Osteocyte (in vitro differentiated cells): ENCODE data around the gene SSR3. TPM values are rescaled to one million over a fixed set of nuclear protein-coding genes. Genes with fewer than 3 reads are reported as not detected.
"Not testable (repeated sequence)": the region's sequence is repeated elsewhere in the genome, so short reads cannot be mapped to it uniquely, and the experiment has no call there.

Experiments used
- DNase-seq: peaks from one replicate; pipeline ENCODE4 v3.0.0; 2021; ENCODE audit warnings: mixed read lengths; ENCODE audit not compliant: unreplicated experiment; ENCODE audit errors: extremely low spot score
- H3K27ac Mint-ChIP-seq: one replicate; pipeline ENCODE4 v1.8.0; 2021; ENCODE audit warnings: mild to moderate bottlenecking, mixed read lengths; ENCODE audit not compliant: unreplicated experiment
- H3K27me3 Mint-ChIP-seq: one replicate; pipeline ENCODE4 v1.8.0; 2021; ENCODE audit warnings: mixed read lengths; ENCODE audit not compliant: unreplicated experiment
- H3K36me3 Mint-ChIP-seq: one replicate; pipeline ENCODE4 v1.8.0; 2021; ENCODE audit warnings: mixed read lengths; ENCODE audit not compliant: unreplicated experiment
- H3K4me1 Mint-ChIP-seq: one replicate; pipeline ENCODE4 v1.8.0; 2021; ENCODE audit warnings: mixed read lengths; ENCODE audit not compliant: unreplicated experiment
- H3K4me3 Mint-ChIP-seq: one replicate; pipeline ENCODE4 v1.8.0; 2021; ENCODE audit warnings: mild to moderate bottlenecking, moderate library complexity, mixed read lengths; ENCODE audit not compliant: unreplicated experiment
- H3K9me3 Mint-ChIP-seq: one replicate; pipeline ENCODE4 v1.8.0; 2021; ENCODE audit warnings: mixed read lengths; ENCODE audit not compliant: unreplicated experiment
- total RNA-seq: library from RNA; stranded (reverse); gene quantifications from 2 replicates; pipeline ENCODE4 v1.2.1, GENCODE V29; 2021
- TF ChIP-seq, protein P1 (sequence below): fragments of 200-600 bp; sonication (generic); IDR thresholded peaks from 2 replicates; pipeline ENCODE4 v1.5.0; 2021; ENCODE audit warnings: antibody characterized with exemption, mild to moderate bottlenecking, moderate library complexity

The SSR3 gene
- total RNA-seq, 1 donor from 2014 or later = 208 TPM

DNA sequence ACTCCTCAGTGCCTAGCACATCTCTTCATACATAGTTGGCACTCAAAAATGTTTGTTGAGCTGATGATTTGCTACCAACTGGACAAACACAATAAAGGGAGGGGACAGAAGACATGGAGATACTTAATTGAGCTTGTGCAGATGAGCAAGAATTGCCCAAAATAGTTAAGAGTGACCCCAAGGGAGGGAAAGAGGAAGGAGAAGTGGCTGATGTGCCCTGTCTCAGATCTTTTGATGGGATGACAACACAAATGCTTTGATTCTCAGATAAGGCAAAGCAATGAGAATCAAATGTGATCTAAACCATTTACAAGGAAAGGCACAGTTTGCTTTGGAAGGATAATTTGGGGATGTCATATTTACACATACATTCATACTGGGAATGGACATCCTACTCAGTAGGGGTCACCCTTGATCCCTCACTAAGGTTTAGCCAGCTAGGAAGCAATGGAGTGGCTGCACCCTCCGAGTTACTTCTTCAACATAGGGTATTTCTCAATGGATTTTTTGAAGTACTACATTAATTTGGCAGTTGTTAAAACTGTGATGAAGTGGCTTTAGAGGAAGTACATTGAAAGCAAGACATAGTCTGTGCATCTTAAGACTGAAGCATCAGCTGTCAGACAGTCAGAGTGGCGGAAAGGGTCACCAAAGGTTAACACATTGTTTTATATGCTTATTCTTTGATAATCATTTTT, 21.9 kb upstream of the SSR3 start:
- TF ChIP-seq, protein P1, sequence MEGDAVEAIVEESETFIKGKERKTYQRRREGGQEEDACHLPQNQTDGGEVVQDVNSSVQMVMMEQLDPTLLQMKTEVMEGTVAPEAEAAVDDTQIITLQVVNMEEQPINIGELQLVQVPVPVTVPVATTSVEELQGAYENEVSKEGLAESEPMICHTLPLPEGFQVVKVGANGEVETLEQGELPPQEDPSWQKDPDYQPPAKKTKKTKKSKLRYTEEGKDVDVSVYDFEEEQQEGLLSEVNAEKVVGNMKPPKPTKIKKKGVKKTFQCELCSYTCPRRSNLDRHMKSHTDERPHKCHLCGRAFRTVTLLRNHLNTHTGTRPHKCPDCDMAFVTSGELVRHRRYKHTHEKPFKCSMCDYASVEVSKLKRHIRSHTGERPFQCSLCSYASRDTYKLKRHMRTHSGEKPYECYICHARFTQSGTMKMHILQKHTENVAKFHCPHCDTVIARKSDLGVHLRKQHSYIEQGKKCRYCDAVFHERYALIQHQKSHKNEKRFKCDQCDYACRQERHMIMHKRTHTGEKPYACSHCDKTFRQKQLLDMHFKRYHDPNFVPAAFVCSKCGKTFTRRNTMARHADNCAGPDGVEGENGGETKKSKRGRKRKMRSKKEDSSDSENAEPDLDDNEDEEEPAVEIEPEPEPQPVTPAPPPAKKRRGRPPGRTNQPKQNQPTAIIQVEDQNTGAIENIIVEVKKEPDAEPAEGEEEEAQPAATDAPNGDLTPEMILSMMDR = no peak
- Mint-ChIP-seq H3K27me3 (no peaks in the 10 kb centered on the region), H3K4me3 (no peak overlapping the region), H3K9me3 (no peaks in the 10 kb centered on the region), H3K4me1 (peaks cover 7% of the 10 kb centered on the region), H3K27ac (no peak overlapping the region), H3K36me3 (no peaks in the 10 kb centered on the region)
- no peak for DNase-seq

DNA sequence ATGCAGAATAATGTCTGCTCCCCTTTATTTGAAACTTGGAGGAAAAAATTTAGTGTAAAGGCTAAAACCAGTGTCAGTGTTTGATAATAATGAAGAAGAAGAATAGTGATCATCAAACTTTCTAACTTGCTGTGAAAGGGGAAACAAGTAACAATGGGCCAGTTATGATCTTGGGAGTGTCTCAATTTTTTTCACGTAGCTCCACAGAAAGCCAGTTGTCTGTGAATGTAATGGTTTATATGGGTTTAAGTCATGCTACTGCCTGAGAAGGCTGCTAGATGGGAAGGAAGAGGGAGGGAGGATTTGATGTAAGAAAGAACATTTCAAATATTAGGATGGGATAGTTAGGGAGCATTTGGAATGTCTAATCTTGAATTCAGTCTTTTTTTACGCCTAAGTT, 21.1 kb upstream of the SSR3 start:
- TF ChIP-seq, protein P1 = no peak
- Mint-ChIP-seq H3K27ac (no peak overlapping the region), H3K4me3 (no peak overlapping the region), H3K27me3 (no peaks in the 10 kb centered on the region), H3K4me1 (peaks cover 7% of the 10 kb centered on the region), H3K36me3 (no peaks in the 10 kb centered on the region), H3K9me3 (no peaks in the 10 kb centered on the region)
- DNase-seq = no peak

DNA sequence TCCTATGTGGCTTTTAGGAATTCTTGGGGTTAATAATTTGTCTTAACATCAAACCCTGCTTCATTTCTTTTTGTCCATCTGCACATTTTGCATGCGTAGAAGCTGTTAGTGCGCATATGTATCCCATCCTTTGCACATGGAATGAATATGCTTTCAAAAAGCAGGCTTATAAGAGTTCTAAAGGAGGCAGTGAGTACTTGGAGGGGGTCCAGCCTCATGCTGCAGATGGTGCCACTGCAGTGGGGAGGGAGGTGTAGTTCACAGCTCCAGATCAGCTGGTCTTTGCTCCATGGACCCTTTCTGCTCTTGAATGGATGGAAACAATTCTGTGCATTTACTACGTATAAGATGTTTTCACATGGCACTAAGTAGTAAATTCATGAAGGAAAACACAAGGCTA, 20.7 kb upstream of the SSR3 start:
- H3K4me1 Mint-ChIP-seq = peaks cover 7% of the 10 kb centered on the region
- no peak for DNase-seq
- no peaks in the 10 kb centered on the region for H3K9me3 Mint-ChIP-seq
- no peaks in the 10 kb centered on the region for H3K27me3 Mint-ChIP-seq
- TF ChIP-seq, protein P1 = no peak
- H3K36me3 Mint-ChIP-seq = no peaks in the 10 kb centered on the region
- no peak overlapping the region for H3K27ac Mint-ChIP-seq
- no peak overlapping the region for H3K4me3 Mint-ChIP-seq

DNA sequence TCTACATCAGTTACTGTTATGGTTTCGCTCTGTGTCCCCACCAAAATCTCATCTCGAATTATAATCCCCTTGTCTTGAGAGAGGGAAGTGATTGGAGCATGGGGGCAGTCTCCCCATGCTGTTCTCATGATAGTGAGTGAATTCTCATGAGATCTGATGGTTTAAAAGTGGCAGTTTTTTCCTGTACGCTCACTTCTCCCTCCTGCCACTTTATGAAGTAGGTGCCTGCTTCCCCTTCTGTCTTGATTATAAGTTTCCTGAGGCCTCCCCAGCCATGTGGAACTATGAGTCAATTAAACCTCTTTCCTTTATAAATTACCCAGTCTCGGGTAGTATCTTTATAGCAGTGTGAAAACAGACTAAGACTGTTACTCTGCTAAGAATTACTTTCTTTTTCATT, 15.0 kb upstream of the SSR3 start:
- not testable (repeated sequence) for DNase-seq, H3K36me3 Mint-ChIP-seq, H3K27ac Mint-ChIP-seq, H3K27me3 Mint-ChIP-seq, H3K9me3 Mint-ChIP-seq, H3K4me1 Mint-ChIP-seq, H3K4me3 Mint-ChIP-seq

DNA sequence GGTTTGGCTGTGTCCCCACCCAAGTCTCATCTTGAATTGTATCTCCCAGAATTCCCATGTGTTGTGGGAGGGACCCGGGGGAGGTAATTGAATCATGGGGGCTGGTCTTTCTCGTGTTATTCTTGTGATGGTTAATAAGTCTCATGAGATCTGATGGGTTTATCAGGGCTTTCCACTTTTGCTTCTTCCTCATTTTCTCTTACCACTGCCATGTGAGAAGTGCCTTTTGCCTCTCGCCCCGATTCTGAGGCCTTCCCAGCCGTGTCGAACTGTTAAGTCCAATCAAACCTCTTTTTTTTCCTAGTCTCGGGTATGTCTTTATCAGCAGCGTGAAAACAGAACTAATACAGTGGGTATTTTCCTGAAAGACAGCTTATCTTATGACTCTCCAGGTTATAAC, 14.1 kb upstream of the SSR3 start:
- H3K36me3 Mint-ChIP-seq, H3K4me3 Mint-ChIP-seq, DNase-seq, H3K4me1 Mint-ChIP-seq, H3K9me3 Mint-ChIP-seq, H3K27ac Mint-ChIP-seq, H3K27me3 Mint-ChIP-seq: not testable (repeated sequence)

DNA sequence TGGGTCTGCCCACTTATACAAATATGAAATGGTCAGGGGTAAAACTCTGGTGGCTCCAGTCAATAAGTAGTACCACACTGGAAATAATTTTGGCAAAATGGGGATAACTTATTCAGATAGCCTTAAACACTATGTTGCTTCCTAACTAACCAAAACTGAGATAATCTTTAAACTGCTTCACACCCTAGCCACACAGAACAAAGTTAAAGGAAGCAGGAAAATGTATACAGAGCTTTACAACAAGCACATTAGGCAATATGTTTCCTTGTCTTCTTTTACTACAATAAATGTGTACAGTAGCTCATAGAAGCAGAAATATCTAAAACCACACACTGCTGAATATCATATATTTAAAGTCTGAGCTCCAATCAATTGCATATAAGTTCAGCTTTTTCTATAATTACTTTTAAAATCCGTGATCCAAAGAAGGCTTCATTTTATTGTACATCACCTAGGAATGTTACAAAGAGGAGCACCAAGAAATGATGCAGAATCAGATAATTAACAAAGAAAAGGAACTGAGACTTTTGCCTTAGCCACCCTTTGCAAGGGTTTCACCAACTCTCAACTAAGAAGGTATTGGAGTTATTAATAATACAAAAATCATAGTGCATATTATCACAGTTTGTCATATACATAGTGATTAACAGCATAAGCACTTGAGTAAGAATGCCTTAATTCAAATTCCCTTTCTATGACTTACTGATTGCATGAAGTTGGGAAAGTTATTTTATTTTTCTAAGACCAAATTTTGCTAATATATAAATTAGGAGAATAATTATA, 9.2 kb upstream of the SSR3 start:
- H3K36me3 Mint-ChIP-seq = no peaks in the 10 kb centered on the region
- H3K27ac Mint-ChIP-seq = no peak overlapping the region
- no peaks in the 10 kb centered on the region for H3K9me3 Mint-ChIP-seq
- no peaks in the 10 kb centered on the region for H3K4me1 Mint-ChIP-seq
- H3K27me3 Mint-ChIP-seq = no peaks in the 10 kb centered on the region
- no peak for DNase-seq
- TF ChIP-seq, protein P1 = no peak
- H3K4me3 Mint-ChIP-seq = no peak overlapping the region

DNA sequence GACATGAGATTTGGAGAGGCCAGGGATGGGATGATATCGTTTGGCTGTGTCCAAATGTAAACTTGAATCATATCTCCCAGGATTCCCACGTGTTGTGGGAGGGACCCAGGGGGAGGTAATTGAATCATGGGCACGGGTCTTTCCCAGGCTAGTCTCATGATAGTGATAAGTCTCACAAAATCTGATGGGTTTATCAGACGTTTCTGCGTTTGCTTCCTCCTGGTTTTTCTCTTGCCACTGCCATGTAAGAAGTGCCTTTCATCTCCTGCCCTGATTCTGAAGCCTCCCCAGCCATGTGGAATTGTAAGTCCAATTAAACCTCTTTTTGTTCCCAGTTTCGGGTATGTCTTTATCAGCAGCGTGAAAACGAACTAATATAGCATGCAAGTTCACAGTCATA, 7.6 kb upstream of the SSR3 start:
- H3K9me3 Mint-ChIP-seq, H3K27ac Mint-ChIP-seq, H3K36me3 Mint-ChIP-seq, H3K4me3 Mint-ChIP-seq, H3K27me3 Mint-ChIP-seq, H3K4me1 Mint-ChIP-seq, DNase-seq: not testable (repeated sequence)
